GM12878 (cell line): ENCODE results near the gene SLC4A5. TPM values are rescaled to one million over a fixed set of nuclear protein-coding genes. Genes with fewer than 3 reads are reported as not detected.

Source experiments
- ATAC-seq: fragments of 200-7000 bp; cut with Tn5 transposase; 3 replicates; pipeline ENCODE4 v1.9.1; 2020; ENCODE audit warnings: mild to moderate bottlenecking, moderate library complexity
- BruUV-seq: library from RNA; stranded (reverse); fragments of 400-500 nt; replicated peaks from 2 replicates; lab custom pipeline; 2021; lab: Mats Ljungman, UMichigan
- CTCF ChIA-PET: fragments of 300-600 bp; sonication (Branson Sonifier 250); formaldehyde crosslinking; extraction: SDS; loops from one replicate; lab custom pipeline; 2021; ENCODE audit warnings: inconsistent platforms; lab: Yijun Ruan, JAX
- POLR2A ChIA-PET: fragments of 350-600 bp; formaldehyde crosslinking; extraction: SDS; loops from one replicate; lab custom pipeline; 2021; ENCODE audit warnings: inconsistent platforms; lab: Charles Lee
- RAD21 ChIA-PET: fragments of 300-600 bp; sonication (Branson Sonifier 250); formaldehyde crosslinking; loops from one replicate; lab custom pipeline; 2023; ENCODE audit warnings: antibody characterized with exemption; ENCODE audit not compliant: unreplicated experiment; lab: Charles Lee
- SMC1A ChIA-PET: fragments of 300-600 bp; sonication (Branson Sonifier 250); formaldehyde crosslinking; loops from one replicate; lab custom pipeline; 2023; ENCODE audit not compliant: unreplicated experiment, uncharacterized antibody; lab: Charles Lee
- DNase-seq: peaks from one replicate; pipeline ENCODE4 v3.0.0-alpha.2; 2011; ENCODE audit warnings: low read depth, low spot score
- FAIRE-seq: peaks from 3 replicates; lab custom pipeline; 2011; peaks lifted over from hg19 to GRCh38; lab: Jason Lieb, UNC
- H2AFZ ChIP-seq: 2 replicates; pipeline ENCODE4 v1.6.0; 2011; ENCODE audit warnings: low read depth, low read length, control low read depth; ENCODE audit not compliant: control insufficient read depth
- H3K27ac ChIP-seq: 2 replicates; pipeline ENCODE4 v1.5.1; 2011; ENCODE audit warnings: control low read depth; ENCODE audit not compliant: control insufficient read depth, insufficient read depth
- H3K27me3 ChIP-seq, 2 experiments: replicated peaks in 1 of 2; 2 replicates each; pipeline versions ENCODE4 v1.6.0 to v1.6.1; 2011; ENCODE audit warnings: low read length in 1 of 2; ENCODE audit not compliant: control insufficient read depth in 2 of 2, insufficient read depth in 2 of 2
- H3K36me3 ChIP-seq, 2 experiments: 2 replicates each; pipeline ENCODE4 v1.5.1; 2011; ENCODE audit warnings: low read length in 1 of 2; ENCODE audit not compliant: control insufficient read depth in 2 of 2, insufficient read depth in 2 of 2
- H3K4me1 ChIP-seq: 2 replicates; pipeline ENCODE4 v1.6.1; 2011; ENCODE audit warnings: mild to moderate bottlenecking, low read length, moderate library complexity, mixed read lengths; ENCODE audit not compliant: control insufficient read depth, insufficient read depth
- H3K4me2 ChIP-seq: 2 replicates; pipeline ENCODE4 v1.6.0; 2011; ENCODE audit warnings: control low read depth; ENCODE audit not compliant: control insufficient read depth, insufficient read depth
- H3K4me3 ChIP-seq: fragments of 200-600 bp; sonication (generic); 2 replicates; pipeline ENCODE4 v1.5.1; 2016
- H3K79me2 ChIP-seq: 2 replicates; pipeline ENCODE4 v1.6.0; 2011; ENCODE audit warnings: low read length; ENCODE audit not compliant: control insufficient read depth, insufficient read depth
- H3K9ac ChIP-seq: 2 replicates; pipeline ENCODE4 v1.8.0; 2011; ENCODE audit warnings: low read length, control low read depth, mixed read lengths; ENCODE audit not compliant: control insufficient read depth, insufficient read depth
- H3K9me3 ChIP-seq: replicated peaks from 3 replicates; pipeline ENCODE4 v1.5.1; 2011; ENCODE audit warnings: mild to moderate bottlenecking, low read length; ENCODE audit not compliant: control insufficient read depth, insufficient read depth
- H4K20me1 ChIP-seq: 2 replicates; pipeline ENCODE4 v1.6.0; 2011; ENCODE audit not compliant: control insufficient read depth, insufficient read depth
- GATAD2B ChIP-seq: fragments of 450-650 bp; conservative IDR thresholded peaks from 2 replicates; pipeline ENCODE4 v1.6.1; 2017; ENCODE audit warnings: low read depth, mild to moderate bottlenecking, moderate library complexity
- IRF4 ChIP-seq: IDR thresholded peaks from 2 replicates; pipeline ENCODE4 v1.6.1; 2011; ENCODE audit warnings: low read depth, low read length
- ZNF384 ChIP-seq: IDR thresholded peaks from 2 replicates; pipeline ENCODE4 v1.6.1; 2012; ENCODE audit warnings: low read depth, mild to moderate bottlenecking, low read length, improper control_type of control experiment, borderline replicate concordance
- ZSCAN29 ChIP-seq: fragments of 450-650 bp; IDR thresholded peaks from 2 replicates; pipeline ENCODE4 v1.6.1; 2017; ENCODE audit warnings: mild to moderate bottlenecking, moderate library complexity
- WGBS: methylation state at CpG from one replicate; pipeline ENCODE4 v1.1.6; 2016; ENCODE audit warnings: low lambda C conversion rate; ENCODE audit not compliant: insufficient replicate concordance, insufficient coverage; ENCODE audit errors: missing lambda C conversion rate; 5-methylcytosine and 5-hydroxymethylcytosine counted together
- in situ Hi-C: fragments of 300-500 bp; cut with MboI; formaldehyde crosslinking; loops from 9 replicates; pipeline ENCODE4 v1.14.3; 2018; ENCODE audit warnings: mixed read lengths
- intact Hi-C: fragments of 100-400 bp; cut with micrococcal nuclease; formaldehyde crosslinking; loops from one replicate; pipeline ENCODE4 v1.14.2; 2022; ENCODE audit not compliant: unreplicated experiment
- polyA plus RNA-seq, 11 experiments: library from polyadenylated mRNA; depleted of rRNA in 4 of 11; unstranded in 6 of 11; stranded (reverse) in 5 of 11; fragments of >200 nt; fragmentation: Nextera tagmentation in 4 of 11; fragmentation: Illumina TruSeq in 1 of 11; extraction: Ambion mirVana in 4 of 11; extraction: Trizol in 1 of 11; gene quantifications; 1 replicate in 1 of 11; 2 replicates in 10 of 11; pipeline versions ENCODE4 v1.2.1 to v1.2.3, GENCODE V29; 2011 to 2016; ENCODE audit warnings: inconsistent platforms in 2 of 11, missing spikeins in 2 of 11, low read depth in 1 of 11
- total RNA-seq, 4 experiments: library from RNA; depleted of rRNA in 3 of 4; stranded (reverse); fragments of >200 nt in 3 of 4; fragmentation: Illumina TruSeq in 1 of 4; extraction: Trizol in 1 of 4; gene quantifications; 2 replicates each; pipeline versions ENCODE4 v1.2.1 to v1.2.3, GENCODE V29; 2013 to 2021
- TF ChIP-seq, protein P1 (sequence below): fragments of 450-650 bp; IDR thresholded peaks from 2 replicates; pipeline ENCODE4 v1.6.1; 2016; ENCODE audit warnings: mild to moderate bottlenecking, moderate library complexity, borderline replicate concordance
- TF ChIP-seq, protein P2 (sequence below): IDR thresholded peaks from 2 replicates; pipeline ENCODE4 v1.6.1; 2011; ENCODE audit warnings: mild to moderate bottlenecking, low read depth, low read length, moderate library complexity; ENCODE audit not compliant: insufficient replicate concordance

The SLC4A5 gene
- total and polyA plus RNA-seq, 10 of the 15 experiments (the other 5 are each of a cell fraction or from before 2014, with no cell fraction given) = 0.15 to 4.7 (median 1.6) TPM

DNA sequence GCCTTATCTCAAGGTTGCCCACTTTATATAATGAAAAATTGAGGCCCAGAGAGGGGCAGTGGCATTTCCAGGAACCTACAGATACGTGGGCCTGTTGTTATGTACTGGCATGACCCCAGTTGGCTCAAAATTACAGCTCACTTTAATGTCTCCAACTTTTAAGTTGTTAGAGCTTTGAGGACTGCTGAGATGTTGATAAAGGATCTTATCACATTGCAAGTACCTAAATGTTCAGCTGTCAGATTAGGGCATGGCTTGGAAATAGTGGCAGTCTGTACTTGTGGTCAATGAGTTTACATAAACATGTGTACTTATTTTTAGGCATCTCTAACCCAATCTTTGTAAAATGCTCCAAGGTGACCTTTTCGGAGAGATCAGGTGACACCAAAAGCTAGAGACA lies 14.6 kb downstream of the SLC4A5 start:
- Histone ChIP-seq H3K9ac (no peak overlapping the region), H3K27ac (no peak overlapping the region), H2AFZ (no peak overlapping the region), H3K79me2 (no peaks in the 10 kb centered on the region), H3K36me3 (no peaks in the 10 kb centered on the region), H3K27me3 (no peaks in the 10 kb centered on the region), H3K4me2 (no peak overlapping the region), H3K9me3 (no peaks in the 10 kb centered on the region), H3K4me1 (no peaks in the 10 kb centered on the region), H3K4me3 (no peak overlapping the region), H4K20me1 (no peaks in the 10 kb centered on the region)
- RAD21 ChIA-PET = no interaction called here
- DNase-seq (no peak), ATAC-seq (no peak), FAIRE-seq (no peak)
- TF ChIP-seq ZSCAN29 = no peak
- TF ChIP-seq, protein P1, sequence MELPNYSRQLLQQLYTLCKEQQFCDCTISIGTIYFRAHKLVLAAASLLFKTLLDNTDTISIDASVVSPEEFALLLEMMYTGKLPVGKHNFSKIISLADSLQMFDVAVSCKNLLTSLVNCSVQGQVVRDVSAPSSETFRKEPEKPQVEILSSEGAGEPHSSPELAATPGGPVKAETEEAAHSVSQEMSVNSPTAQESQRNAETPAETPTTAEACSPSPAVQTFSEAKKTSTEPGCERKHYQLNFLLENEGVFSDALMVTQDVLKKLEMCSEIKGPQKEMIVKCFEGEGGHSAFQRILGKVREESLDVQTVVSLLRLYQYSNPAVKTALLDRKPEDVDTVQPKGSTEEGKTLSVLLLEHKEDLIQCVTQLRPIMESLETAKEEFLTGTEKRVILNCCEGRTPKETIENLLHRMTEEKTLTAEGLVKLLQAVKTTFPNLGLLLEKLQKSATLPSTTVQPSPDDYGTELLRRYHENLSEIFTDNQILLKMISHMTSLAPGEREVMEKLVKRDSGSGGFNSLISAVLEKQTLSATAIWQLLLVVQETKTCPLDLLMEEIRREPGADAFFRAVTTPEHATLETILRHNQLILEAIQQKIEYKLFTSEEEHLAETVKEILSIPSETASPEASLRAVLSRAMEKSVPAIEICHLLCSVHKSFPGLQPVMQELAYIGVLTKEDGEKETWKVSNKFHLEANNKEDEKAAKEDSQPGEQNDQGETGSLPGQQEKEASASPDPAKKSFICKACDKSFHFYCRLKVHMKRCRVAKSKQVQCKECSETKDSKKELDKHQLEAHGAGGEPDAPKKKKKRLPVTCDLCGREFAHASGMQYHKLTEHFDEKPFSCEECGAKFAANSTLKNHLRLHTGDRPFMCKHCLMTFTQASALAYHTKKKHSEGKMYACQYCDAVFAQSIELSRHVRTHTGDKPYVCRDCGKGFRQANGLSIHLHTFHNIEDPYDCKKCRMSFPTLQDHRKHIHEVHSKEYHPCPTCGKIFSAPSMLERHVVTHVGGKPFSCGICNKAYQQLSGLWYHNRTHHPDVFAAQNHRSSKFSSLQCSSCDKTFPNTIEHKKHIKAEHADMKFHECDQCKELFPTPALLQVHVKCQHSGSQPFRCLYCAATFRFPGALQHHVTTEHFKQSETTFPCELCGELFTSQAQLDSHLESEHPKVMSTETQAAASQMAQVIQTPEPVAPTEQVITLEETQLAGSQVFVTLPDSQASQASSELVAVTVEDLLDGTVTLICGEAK = no peak
- TF ChIP-seq ZNF384 = no peak
- TF ChIP-seq GATAD2B = no peak
- TF ChIP-seq, protein P2, sequence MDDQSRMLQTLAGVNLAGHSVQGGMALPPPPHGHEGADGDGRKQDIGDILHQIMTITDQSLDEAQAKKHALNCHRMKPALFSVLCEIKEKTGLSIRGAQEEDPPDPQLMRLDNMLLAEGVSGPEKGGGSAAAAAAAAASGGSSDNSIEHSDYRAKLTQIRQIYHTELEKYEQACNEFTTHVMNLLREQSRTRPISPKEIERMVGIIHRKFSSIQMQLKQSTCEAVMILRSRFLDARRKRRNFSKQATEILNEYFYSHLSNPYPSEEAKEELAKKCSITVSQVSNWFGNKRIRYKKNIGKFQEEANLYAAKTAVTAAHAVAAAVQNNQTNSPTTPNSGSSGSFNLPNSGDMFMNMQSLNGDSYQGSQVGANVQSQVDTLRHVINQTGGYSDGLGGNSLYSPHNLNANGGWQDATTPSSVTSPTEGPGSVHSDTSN = no peak
- TF ChIP-seq IRF4 = no peak
- SMC1A ChIA-PET = interaction anchor here (0.7 to 1.7 kb wide), 5 partner anchors 38 to 291 kb away, joined by 3 to 5 read pairs (median 4); no protein-coding TSS in a partner anchor
- in situ Hi-C loops = no loop called here
- intact Hi-C loops = no loop called here
- POLR2A ChIA-PET = no interaction called here
- BruUV-seq = no TSS peak
- CTCF ChIA-PET = interaction anchor here (0.6 to 2.5 kb wide), 5 partner anchors 12 to 260 kb away, joined by 3 to 14 read pairs (median 3); no protein-coding TSS in a partner anchor
- 15% methylated on average over 2 of the region's 2 CpGs for WGBS
